Heart left ventricle (tissue), 16 donors: ENCODE results near the gene TRMT6. TPM values are rescaled to one million over a fixed set of nuclear protein-coding genes. Genes with fewer than 3 reads are reported as not detected.

Source experiments
- ATAC-seq, 4 donors: fragments of 200-7000 bp; cut with Tn5 transposase; one replicate each; pipeline ENCODE4 v1.9.1; 2020 to 2022; ENCODE audit warnings: moderate library complexity in 4 of 4, mild to moderate bottlenecking in 3 of 4, moderate number of reproducible peaks in 1 of 4
- DNase-seq, 5 donors: peaks; one replicate each; pipeline ENCODE4 v3.0.0-alpha.2; 2020
- H3K27ac ChIP-seq, 12 donors: fragments of 200-600 bp; sonication (generic) in 4 of 12; one replicate each; pipeline versions ENCODE4 v1.5.0 to v1.8.0; 2016 to 2022; ENCODE audit warnings: mild to moderate bottlenecking in 2 of 12
- H3K27me3 ChIP-seq, 9 donors: fragments of 200-600 bp; sonication (generic) in 2 of 9; one replicate each; pipeline versions ENCODE4 v1.5.1 to v1.8.0; 2016 to 2022; ENCODE audit warnings: mild to moderate bottlenecking in 3 of 9
- H3K36me3 ChIP-seq, 9 donors: fragments of 200-600 bp; sonication (generic) in 2 of 9; one replicate each; pipeline versions ENCODE4 v1.5.0 to v1.8.0; 2018 to 2022; ENCODE audit warnings: mild to moderate bottlenecking in 2 of 9
- H3K4me1 ChIP-seq, 12 donors: fragments of 200-600 bp; sonication (generic) in 4 of 12; one replicate each; pipeline versions ENCODE4 v1.5.0 to v1.8.0; 2016 to 2022; ENCODE audit warnings: mild to moderate bottlenecking in 3 of 12
- H3K4me3 ChIP-seq, 12 donors: fragments of 200-600 bp; sonication (generic) in 4 of 12; one replicate each; pipeline versions ENCODE4 v1.5.0 to v1.8.0; 2017 to 2022; ENCODE audit warnings: mild to moderate bottlenecking in 9 of 12, moderate library complexity in 4 of 12
- H3K9me3 ChIP-seq, 12 donors: fragments of 200-600 bp; sonication (generic) in 4 of 12; one replicate each; pipeline versions ENCODE4 v1.5.0 to v1.8.0; 2016 to 2022; ENCODE audit warnings: mild to moderate bottlenecking in 1 of 12
- POLR2A ChIP-seq, 2 donors: fragments of 450-650 bp; IDR thresholded peaks; one replicate each; pipeline ENCODE4 v1.6.1; 2017; ENCODE audit warnings: antibody characterized with exemption in 2 of 2, mild to moderate bottlenecking in 2 of 2, moderate library complexity in 2 of 2
- WGBS, 4 donors: extraction: QIAGEN DNeasy Blood & Tissue Kit in 2 of 4; methylation state at CpG; one replicate each; pipeline versions ENCODE4 v1.1.5 to v1.1.7; 2013 to 2018; 5-methylcytosine and 5-hydroxymethylcytosine counted together
- intact Hi-C, 10 donors: fragments of 100-400 bp; cut with DNase I; formaldehyde crosslinking; loops; one replicate each; pipeline versions ENCODE4 v1.11.1 to v1.14.2; 2022
- polyA plus RNA-seq, 2 donors: library from polyadenylated mRNA; stranded (reverse); fragments of 200-250 nt; gene quantifications; one replicate each; pipeline ENCODE4 v1.2.3, GENCODE V29; 2013
- total RNA-seq, 9 donors: library from RNA; depleted of rRNA in 2 of 9; stranded (reverse); fragments of >200 nt in 2 of 9; fragmentation: NEBNext Ultra II Directional in 3 of 9; extraction: Animal tissue kit (Norgen Biotek cat#: 25700) in 3 of 9; gene quantifications; one replicate each; pipeline versions ENCODE4 v1.1.0 to v1.2.4, GENCODE V29; 2016 to 2023
- TF ChIP-seq, protein P1 (sequence below), 12 donors: fragments of 200-600 bp; sonication (generic) in 4 of 12; IDR thresholded peaks; one replicate each; pipeline versions ENCODE4 v1.5.0 to v1.8.0; 2018 to 2022; ENCODE audit warnings: antibody characterized with exemption in 12 of 12, mild to moderate bottlenecking in 5 of 12
- donor health status: ischemic (EF 13 %, LVEDD 7.1; RV severe dilation, severe dysfunction).
- donor health status: healthy with polysubstance abuse.
- donor health status: DM: no; HTN: yes; CAD: no.
- donor health status: DM: no; HTN: no; CAD: no.
- donor health status: ischemic (EF 25% LVEDD 6.9; RV normal size, moderate dysfunction).
- donor health status: ischemic (EF 25% LVEDD 5.7; RV mildly dilated, moderate dysfunction).
- donor health status: healthy.
- donor health status: DM: yes; HTN: yes; CAD: no.
- donor health status: ischemic (EF 35%, LVEDD 5.7; RV mildly dilated, moderate dysfunction).
- donor health status: nonischemic (EF 11% LVEDD 7.7; RV severe dilation, severe dysfunction).
- donor health status: DM: yes; HTN: yes; CAD: no.
- donor health status: PGD.
- donor health status: ischemic (EF 29% LVEDD 5.4; RV normal size, mild dysfunction).
- donor health status: nonischemic (EF 23%, LVEDD 6.1; RV moderate dilation, normal function).

Gene TRMT6
- total and polyA plus RNA-seq, 11 donors, result 4.8 to 18.2 (median 9.8) TPM

DNA sequence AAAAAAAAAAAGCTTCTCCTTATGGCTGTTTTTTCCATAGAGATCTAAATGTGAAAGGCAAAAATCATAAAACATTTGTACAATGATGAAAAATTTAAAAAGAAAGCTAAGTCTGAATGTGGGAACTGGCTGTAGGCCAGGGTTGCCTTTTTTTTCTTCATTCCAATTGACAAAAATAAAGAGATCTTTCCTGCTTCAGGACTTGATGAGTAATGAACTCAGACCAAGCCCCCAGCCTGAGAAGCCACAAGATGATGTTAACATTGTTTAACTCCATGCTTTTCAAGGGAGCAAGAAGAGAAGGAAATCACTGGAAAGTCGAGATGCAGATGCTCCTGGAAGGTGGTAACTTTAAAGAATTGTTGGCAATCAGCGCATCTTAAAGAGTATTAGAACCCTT is 41.4 kb downstream of the TRMT6 start:
- Histone ChIP-seq H3K27me3 (peaks cover 0 to 39% (median 7%) of the 10 kb centered on the region in 9 donors), H3K4me1 (peaks cover 0 to 10% (median 3%) of the 10 kb centered on the region in 12 donors), H3K36me3 (no peaks in the 10 kb centered on the region), H3K9me3 (no peaks in the 10 kb centered on the region), H3K4me3 (no peak overlapping the region), H3K27ac (no peak overlapping the region)
- WGBS, 4 donors, result 68 to 75% (median 69%) methylated on average over 2 of the region's 2 CpGs
- TF ChIP-seq POLR2A (IDR thresholded peaks at IDR 0.05), result no peak
- TF ChIP-seq, protein P1, sequence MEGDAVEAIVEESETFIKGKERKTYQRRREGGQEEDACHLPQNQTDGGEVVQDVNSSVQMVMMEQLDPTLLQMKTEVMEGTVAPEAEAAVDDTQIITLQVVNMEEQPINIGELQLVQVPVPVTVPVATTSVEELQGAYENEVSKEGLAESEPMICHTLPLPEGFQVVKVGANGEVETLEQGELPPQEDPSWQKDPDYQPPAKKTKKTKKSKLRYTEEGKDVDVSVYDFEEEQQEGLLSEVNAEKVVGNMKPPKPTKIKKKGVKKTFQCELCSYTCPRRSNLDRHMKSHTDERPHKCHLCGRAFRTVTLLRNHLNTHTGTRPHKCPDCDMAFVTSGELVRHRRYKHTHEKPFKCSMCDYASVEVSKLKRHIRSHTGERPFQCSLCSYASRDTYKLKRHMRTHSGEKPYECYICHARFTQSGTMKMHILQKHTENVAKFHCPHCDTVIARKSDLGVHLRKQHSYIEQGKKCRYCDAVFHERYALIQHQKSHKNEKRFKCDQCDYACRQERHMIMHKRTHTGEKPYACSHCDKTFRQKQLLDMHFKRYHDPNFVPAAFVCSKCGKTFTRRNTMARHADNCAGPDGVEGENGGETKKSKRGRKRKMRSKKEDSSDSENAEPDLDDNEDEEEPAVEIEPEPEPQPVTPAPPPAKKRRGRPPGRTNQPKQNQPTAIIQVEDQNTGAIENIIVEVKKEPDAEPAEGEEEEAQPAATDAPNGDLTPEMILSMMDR (IDR thresholded peaks at IDR 0.05), result no peak
- ATAC-seq, result no peak
- DNase-seq, result no peak
- intact Hi-C loops, result no loop called here

- ATAC-seq (no peak), DNase-seq (no peak)
- Histone ChIP-seq H3K36me3 (no peaks in the 10 kb centered on the region), H3K9me3 (no peaks in the 10 kb centered on the region), H3K27me3 (peaks cover 0 to 6% (median 0%) of the 10 kb centered on the region in 9 donors), H3K4me1 (no peaks in the 10 kb centered on the region), H3K4me3 (no peak overlapping the region), H3K27ac (no peak overlapping the region)
- 74 to 88% (median 78%) methylated on average over 1 of the region's 1 CpG for WGBS, 4 donors
- TF ChIP-seq, protein P1 (IDR thresholded peaks at IDR 0.05), result no peak
- TF ChIP-seq POLR2A (IDR thresholded peaks at IDR 0.05), result no peak
- intact Hi-C loops, result no loop called here
These were observed 49.4 kb downstream of the TRMT6 start for GRCh38 chr20:5900908-5901307.

GRCh38 chr20:5899444-5899843 is 50.9 kb downstream of the TRMT6 start:
- TF ChIP-seq, protein P1 (IDR thresholded peaks at IDR 0.05), result no peak
- TF ChIP-seq POLR2A (IDR thresholded peaks at IDR 0.05), result no peak
- intact Hi-C loops, result no loop called here

DNA sequence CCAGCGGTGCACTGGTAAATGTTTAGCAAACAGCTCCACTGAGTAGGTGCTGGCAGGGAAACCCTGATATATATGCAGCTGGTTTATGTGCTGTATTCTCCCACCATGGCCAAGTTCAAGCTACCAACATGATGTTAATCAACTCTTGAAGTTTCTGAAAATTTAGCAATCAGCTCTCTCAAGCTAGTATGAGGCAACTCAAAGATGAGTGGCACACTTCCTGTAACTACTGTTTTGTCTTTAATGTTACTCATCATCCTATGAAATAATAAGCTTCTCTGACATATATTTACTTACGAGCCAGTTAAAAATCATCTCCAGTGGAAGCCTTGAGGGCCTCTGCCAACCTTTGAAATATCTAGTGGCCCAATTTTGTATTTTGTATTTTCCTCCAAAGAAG is 54.7 kb downstream of the TRMT6 start:
- WGBS, 4 donors, result 74 to 85% (median 78%) methylated on average over 2 of the region's 2 CpGs
- TF ChIP-seq POLR2A (IDR thresholded peaks at IDR 0.05), result no peak
- TF ChIP-seq, protein P1 (IDR thresholded peaks at IDR 0.05), result no peak
- Histone ChIP-seq H3K27me3 (peaks cover 0 to 6% (median 0%) of the 10 kb centered on the region in 9 donors), H3K4me1 (peaks cover 0 to 6% (median 0%) of the 10 kb centered on the region in 12 donors), H3K9me3 (no peaks in the 10 kb centered on the region), H3K36me3 (no peaks in the 10 kb centered on the region), H3K4me3 (no peak overlapping the region), H3K27ac (no peak overlapping the region)
- DNase-seq (no peak), ATAC-seq (no peak)
- intact Hi-C loops, result no loop called here

More at GRCh38 chr20:5899444-5899843, 50.9 kb downstream of the TRMT6 start:
- no peaks in the 10 kb centered on the region for H3K4me1 ChIP-seq
- no peaks in the 10 kb centered on the region for H3K36me3 ChIP-seq
- no peaks in the 10 kb centered on the region for H3K9me3 ChIP-seq
- 47 to 55% (median 52%) methylated on average over 1 of the region's 1 CpG for WGBS, 4 donors
- DNase-seq (no peak), ATAC-seq (no peak)
- no peak overlapping the region for H3K4me3 ChIP-seq
- peaks cover 0 to 6% (median 0%) of the 10 kb centered on the region in 9 donors for H3K27me3 ChIP-seq
- H3K27ac ChIP-seq, result no peak overlapping the region
